BJ (cell line): ENCODE results near the gene DIAPH3. TPM values are rescaled to one million over a fixed set of nuclear protein-coding genes. Genes with fewer than 3 reads are reported as not detected.

Source experiments
- CTCF ChIA-PET: fragments of 350-600 bp; formaldehyde crosslinking; extraction: SDS; loops from one replicate; lab custom pipeline; 2021; ENCODE audit warnings: antibody characterized with exemption, inconsistent platforms; lab: Yijun Ruan, JAX
- POLR2A ChIA-PET: fragments of 300-600 bp; sonication (Branson Sonifier 250); formaldehyde crosslinking; extraction: SDS; loops from one replicate; lab custom pipeline; 2021; ENCODE audit warnings: antibody characterized with exemption; lab: Charles Lee
- DNase-seq: peaks from one replicate; pipeline ENCODE4 v3.0.0-alpha.2; 2011; ENCODE audit warnings: low read depth
- H3K27me3 ChIP-seq: 2 replicates; pipeline ENCODE4 v1.6.0; 2011; ENCODE audit warnings: low read length; ENCODE audit not compliant: control insufficient read depth, insufficient read depth
- H3K36me3 ChIP-seq: 2 replicates; pipeline ENCODE4 v1.5.1; 2011; ENCODE audit warnings: low read length; ENCODE audit not compliant: control insufficient read depth, insufficient read depth
- H3K4me3 ChIP-seq: 2 replicates; pipeline ENCODE4 v1.5.1; 2011; ENCODE audit warnings: low read depth, mild to moderate bottlenecking, control low read depth, low read length
- polyA plus RNA-seq: library from polyadenylated mRNA; depleted of rRNA; stranded (reverse); fragments of >200 nt; gene quantifications from 2 replicates; pipeline ENCODE4 v1.2.3, GENCODE V29; 2011
- TF ChIP-seq, protein P1 (sequence below): IDR thresholded peaks from 2 replicates; pipeline ENCODE4 v1.5.1; 2011; ENCODE audit warnings: low read depth, mild to moderate bottlenecking, control low read depth, inconsistent platforms, low read length, moderate library complexity; ENCODE audit not compliant: insufficient read depth

Gene DIAPH3
- polyA plus RNA-seq, 1 experiment: 8.5 TPM

- H3K27me3 ChIP-seq: no peaks in the 10 kb centered on the region
- no peaks in the 10 kb centered on the region for H3K36me3 ChIP-seq
- ChIA-PET CTCF (interaction anchor here (0.6 to 2.3 kb wide), 7 partner anchors 8 to 72 kb away, joined by 3 to 6 read pairs (median 4); no protein-coding TSS in a partner anchor), POLR2A (no interaction called here)
- TF ChIP-seq, protein P1, sequence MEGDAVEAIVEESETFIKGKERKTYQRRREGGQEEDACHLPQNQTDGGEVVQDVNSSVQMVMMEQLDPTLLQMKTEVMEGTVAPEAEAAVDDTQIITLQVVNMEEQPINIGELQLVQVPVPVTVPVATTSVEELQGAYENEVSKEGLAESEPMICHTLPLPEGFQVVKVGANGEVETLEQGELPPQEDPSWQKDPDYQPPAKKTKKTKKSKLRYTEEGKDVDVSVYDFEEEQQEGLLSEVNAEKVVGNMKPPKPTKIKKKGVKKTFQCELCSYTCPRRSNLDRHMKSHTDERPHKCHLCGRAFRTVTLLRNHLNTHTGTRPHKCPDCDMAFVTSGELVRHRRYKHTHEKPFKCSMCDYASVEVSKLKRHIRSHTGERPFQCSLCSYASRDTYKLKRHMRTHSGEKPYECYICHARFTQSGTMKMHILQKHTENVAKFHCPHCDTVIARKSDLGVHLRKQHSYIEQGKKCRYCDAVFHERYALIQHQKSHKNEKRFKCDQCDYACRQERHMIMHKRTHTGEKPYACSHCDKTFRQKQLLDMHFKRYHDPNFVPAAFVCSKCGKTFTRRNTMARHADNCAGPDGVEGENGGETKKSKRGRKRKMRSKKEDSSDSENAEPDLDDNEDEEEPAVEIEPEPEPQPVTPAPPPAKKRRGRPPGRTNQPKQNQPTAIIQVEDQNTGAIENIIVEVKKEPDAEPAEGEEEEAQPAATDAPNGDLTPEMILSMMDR: peak; percentile 47
- DNase-seq: no peak
- H3K4me3 ChIP-seq: no peak overlapping the region
Measured at GRCh38 chr13:60134376-60134775, 29.4 kb downstream of the DIAPH3 start.

- CTCF ChIA-PET: interaction anchor here (0.5 kb wide), 1 partner anchor 13 kb away, joined by 3 read pairs; no protein-coding TSS in a partner anchor
- H3K27me3 ChIP-seq: no peaks in the 10 kb centered on the region
- no peak overlapping the region for H3K4me3 ChIP-seq
- no peaks in the 10 kb centered on the region for H3K36me3 ChIP-seq
- POLR2A ChIA-PET: no interaction called here
- TF ChIP-seq, protein P1: no peak
- DNase-seq: no peak
Measured at GRCh38 chr13:60121337-60121687, 42.4 kb downstream of the DIAPH3 start.

GRCh38 chr13:60120617-60121336 is 43.0 kb downstream of the DIAPH3 start:
- Histone ChIP-seq H3K27me3 (no peaks in the 10 kb centered on the region), H3K36me3 (no peaks in the 10 kb centered on the region), H3K4me3 (no peak overlapping the region)
- TF ChIP-seq, protein P1: no peak
- ChIA-PET POLR2A (no interaction called here), CTCF (interaction anchor here (0.8 kb wide), 1 partner anchor 14 kb away, joined by 3 read pairs; no protein-coding TSS in a partner anchor)
- no peak for DNase-seq

DNA sequence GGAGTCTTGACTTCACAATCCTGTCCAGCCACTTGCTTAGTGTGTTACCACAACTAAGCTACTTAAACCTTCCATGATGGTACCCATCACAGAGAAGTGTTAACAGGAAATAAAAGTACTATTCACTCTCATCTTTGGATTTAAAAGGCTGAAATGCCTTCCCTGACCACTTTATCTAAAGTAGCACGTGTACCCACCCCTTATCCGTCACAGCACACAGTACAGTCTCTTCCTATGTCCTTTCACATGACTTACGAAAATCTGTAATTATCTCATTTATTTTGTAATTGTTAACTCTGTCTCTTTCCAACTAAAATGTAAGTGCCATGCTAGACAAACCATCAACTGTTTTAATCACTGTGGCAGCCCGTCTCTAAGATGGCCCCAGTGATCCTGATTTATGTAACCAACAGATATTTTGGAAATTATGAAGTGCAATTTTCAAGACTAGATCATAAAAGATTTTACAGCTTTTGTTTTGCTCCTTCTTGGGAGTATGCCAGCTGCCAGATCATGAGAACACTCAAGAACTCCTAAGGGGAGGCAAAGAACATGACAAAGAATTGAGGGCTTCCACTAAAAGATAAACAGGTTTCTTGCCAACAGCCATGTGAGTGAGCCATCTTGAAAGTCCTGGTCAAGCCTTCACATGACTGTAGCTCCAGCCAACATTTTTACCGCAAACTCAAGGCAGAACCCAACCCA is 44.9 kb downstream of the DIAPH3 start:
- ChIA-PET POLR2A (no interaction called here), CTCF (no interaction called here)
- DNase-seq: no peak
- H3K4me3 ChIP-seq: no peak overlapping the region
- no peaks in the 10 kb centered on the region for H3K27me3 ChIP-seq
- TF ChIP-seq, protein P1: no peak
- no peaks in the 10 kb centered on the region for H3K36me3 ChIP-seq

- POLR2A ChIA-PET: no interaction called here
- no peaks in the 10 kb centered on the region for H3K36me3 ChIP-seq
- no peak overlapping the region for H3K4me3 ChIP-seq
- DNase-seq: no peak
- TF ChIP-seq, protein P1: no peak
- no peaks in the 10 kb centered on the region for H3K27me3 ChIP-seq
- CTCF ChIA-PET: interaction anchor here (1.4 kb wide), 1 partner anchor 41 kb away, joined by 4 read pairs; no protein-coding TSS in a partner anchor
Measured at GRCh38 chr13:60114499-60115028, 49.2 kb downstream of the DIAPH3 start.
